WI38 (cell line): ENCODE results near the gene LPCAT2.

Source experiments
- H3K4me3 ChIP-seq: 2 replicates; pipeline ENCODE4 v1.5.1; 2011; ENCODE audit warnings: low read depth, mild to moderate bottlenecking, control low read depth, low read length
- TF ChIP-seq, protein P1 (sequence below): IDR thresholded peaks from 2 replicates; pipeline ENCODE4 v1.5.1; 2012; ENCODE audit warnings: low read depth, mild to moderate bottlenecking, control low read depth, low read length

Gene LPCAT2

DNA sequence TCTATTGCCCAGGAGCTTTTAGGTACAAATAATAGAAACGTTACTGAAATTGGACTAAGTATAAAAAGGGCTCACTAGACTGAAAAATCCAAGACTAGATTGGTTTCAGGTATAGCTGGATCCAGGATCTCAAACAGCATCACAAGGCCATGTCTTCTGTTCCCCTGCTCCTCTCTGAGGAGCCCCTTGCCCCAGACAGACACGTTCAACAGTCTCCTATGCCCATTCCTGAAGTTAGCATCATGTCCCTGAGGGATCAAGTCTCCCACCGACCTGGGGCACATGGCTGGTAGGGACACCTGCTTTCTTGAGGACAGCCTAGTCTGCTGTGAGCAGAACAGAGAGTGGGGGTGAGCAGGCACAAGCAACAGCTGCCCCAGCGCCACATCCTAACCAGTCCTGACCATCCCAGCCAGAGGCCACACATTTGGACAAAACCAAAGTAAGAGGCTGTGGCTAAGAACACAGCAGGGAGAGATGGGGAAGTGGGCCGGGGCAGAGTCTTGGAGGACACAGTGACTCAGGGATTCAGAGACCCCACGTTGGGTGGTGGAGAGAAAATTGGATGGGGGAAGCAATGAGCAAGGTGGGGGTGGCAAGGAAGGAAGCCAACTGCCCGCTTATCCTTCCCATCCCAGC, 40.4 kb upstream of the LPCAT2 start:
- H3K4me3 ChIP-seq = no peak overlapping the region
- TF ChIP-seq, protein P1, sequence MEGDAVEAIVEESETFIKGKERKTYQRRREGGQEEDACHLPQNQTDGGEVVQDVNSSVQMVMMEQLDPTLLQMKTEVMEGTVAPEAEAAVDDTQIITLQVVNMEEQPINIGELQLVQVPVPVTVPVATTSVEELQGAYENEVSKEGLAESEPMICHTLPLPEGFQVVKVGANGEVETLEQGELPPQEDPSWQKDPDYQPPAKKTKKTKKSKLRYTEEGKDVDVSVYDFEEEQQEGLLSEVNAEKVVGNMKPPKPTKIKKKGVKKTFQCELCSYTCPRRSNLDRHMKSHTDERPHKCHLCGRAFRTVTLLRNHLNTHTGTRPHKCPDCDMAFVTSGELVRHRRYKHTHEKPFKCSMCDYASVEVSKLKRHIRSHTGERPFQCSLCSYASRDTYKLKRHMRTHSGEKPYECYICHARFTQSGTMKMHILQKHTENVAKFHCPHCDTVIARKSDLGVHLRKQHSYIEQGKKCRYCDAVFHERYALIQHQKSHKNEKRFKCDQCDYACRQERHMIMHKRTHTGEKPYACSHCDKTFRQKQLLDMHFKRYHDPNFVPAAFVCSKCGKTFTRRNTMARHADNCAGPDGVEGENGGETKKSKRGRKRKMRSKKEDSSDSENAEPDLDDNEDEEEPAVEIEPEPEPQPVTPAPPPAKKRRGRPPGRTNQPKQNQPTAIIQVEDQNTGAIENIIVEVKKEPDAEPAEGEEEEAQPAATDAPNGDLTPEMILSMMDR = no peak

DNA sequence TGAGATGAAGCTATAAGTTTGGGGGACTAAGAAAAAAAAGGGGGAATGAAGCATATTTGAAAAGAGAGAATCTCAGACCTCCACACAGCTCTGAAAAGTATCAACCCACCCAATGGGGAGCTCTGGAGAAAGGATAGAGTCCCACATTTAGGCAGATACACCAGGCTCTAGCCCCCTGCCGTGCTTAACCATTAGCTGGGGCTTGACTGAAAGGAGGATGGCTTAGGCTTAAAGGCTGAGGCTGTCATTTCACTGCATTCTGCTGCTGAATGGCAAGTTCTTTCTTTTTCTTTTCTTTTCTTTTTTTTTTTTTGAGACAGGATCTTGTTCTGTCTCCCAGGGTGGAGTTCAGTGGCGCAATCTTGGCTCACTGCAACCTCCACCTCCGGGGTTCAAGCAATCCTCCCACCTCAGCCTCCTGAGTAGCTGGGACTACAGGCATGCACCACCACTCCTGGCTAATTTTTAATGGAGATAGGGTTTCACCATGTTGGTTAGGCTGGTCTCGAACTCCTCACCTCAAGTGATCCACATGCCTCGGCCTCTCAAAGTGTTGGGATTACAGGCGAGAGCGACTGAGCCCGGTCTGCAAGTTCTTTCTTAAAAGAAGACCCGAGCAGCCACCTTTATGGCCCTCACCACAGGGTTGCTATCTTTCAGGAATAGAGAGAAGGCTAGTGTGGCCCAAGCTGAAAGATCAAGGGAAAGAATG, 38.9 kb upstream of the LPCAT2 start:
- H3K4me3 ChIP-seq = no peak overlapping the region
- TF ChIP-seq, protein P1 = no peak

DNA sequence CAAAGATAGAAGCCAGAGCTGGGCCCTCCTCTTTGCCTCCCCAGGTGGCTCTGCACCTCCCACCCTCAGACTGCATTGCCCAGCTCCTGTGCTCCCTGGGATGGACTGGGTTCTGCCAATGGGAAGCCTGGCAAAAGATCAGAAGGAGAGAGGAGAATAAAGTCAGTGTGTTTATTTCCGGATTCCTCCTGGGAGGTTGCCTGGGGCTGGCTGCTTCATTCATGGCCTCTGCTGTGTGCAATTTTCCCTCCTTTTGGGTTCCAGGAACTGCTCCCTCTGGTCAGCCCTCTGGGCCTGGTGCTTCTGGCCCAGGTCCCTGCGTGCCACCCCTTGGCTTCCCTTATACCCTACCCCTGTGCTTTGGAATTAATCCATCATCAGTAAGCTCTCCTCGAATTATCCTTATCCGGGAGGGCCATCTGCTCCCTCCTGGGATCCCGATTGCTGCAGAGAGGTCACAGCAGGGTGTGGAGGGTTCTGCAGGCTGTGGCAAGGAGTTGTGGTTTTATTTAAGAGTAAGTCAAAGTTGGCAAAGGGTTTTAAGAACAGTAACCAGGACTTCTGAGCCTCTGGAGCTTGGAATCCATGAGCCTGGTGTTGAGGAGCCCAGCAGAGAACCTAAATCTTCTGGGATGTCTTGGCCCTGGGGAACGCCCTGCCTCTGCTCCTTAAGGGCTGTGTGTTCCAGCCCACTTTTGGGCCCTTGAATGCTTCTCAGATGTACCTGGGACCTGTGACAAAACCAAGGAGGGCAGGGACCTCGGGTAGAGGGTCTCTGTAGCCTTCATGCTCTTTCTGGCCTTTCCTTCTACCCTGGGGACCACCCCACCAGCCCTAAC, 38.1 kb upstream of the LPCAT2 start:
- TF ChIP-seq, protein P1 = no peak
- no peak overlapping the region for H3K4me3 ChIP-seq

DNA sequence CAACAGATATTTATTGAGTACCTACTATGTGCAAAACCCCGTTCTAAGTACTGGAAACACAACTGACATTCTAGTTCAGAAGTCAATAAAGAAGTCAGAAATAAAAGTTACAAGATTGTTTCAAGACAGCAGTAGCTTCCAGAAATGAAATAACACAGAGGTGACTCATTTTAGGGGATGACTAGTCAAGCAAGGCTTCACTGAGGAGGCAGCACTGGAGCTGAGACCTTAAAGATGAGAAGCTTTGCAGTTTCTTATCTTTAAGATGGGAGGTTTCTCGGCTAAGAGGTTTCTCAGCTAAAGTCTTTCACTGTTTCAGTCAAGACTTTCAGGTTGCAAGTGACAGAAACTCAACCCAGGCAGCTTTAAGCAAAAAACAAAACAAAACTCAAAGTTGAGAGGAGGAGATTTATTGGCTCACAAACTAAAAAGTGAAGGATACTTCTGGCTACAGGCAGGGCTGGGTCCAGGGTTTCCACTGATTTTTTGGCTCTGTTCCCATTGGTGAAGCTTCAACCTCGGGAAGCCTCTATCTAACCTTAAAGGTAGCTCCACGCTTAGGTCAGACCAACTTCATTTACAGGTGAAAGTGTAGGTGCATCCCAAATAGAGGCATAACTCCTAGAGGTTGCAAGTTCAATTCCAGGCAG, 37.3 kb upstream of the LPCAT2 start:
- no peak overlapping the region for H3K4me3 ChIP-seq
- TF ChIP-seq, protein P1 = no peak

DNA sequence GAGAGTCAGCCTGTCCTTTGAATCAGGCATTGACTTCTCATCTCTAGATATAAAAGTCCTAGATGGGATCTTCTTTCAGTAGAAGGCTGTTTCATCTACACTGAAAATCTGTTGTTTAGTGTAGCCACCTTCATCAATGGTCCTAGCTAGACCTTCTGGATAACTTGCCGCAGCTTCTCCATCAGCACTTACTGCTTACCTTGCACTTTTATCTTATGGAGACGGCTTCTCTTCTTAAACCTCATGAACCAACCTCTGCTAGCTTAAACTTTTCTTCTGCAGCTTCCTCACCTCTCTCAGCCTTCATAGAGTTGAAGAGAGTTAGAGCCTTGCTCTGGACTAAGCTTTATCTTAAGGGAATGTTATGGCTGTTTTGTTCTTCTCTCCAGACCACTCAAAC, 35.3 kb upstream of the LPCAT2 start:
- TF ChIP-seq, protein P1 = no peak
- H3K4me3 ChIP-seq = no peak overlapping the region

DNA sequence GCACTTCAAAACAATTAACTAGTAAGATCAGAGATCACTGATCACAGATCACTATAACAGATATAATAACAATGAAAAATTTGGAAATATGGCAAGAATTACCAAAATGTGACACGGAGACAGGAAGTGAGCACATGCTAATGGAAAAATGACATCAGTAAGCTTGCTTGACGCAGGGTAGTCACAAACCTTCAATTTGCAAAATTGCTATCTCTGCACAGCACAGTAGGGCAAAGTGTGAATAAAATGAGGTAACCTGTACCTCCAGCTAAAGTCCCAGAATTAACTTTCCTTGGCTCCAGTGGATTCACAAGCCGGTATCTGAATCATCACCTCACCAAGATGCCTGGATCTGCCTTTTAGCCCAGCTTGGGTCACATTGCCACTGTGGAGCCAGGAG, 34.1 kb upstream of the LPCAT2 start:
- no peak overlapping the region for H3K4me3 ChIP-seq
- TF ChIP-seq, protein P1 = no peak
